Measurements from ENCODE around the gene SEC14L2. TPM values are rescaled to one million over a fixed set of nuclear protein-coding genes. Genes with fewer than 3 reads are reported as not detected.

Gene SEC14L2
- polyA plus RNA-seq, 1 donor from 2014 or later: 2.7 TPM

DNA sequence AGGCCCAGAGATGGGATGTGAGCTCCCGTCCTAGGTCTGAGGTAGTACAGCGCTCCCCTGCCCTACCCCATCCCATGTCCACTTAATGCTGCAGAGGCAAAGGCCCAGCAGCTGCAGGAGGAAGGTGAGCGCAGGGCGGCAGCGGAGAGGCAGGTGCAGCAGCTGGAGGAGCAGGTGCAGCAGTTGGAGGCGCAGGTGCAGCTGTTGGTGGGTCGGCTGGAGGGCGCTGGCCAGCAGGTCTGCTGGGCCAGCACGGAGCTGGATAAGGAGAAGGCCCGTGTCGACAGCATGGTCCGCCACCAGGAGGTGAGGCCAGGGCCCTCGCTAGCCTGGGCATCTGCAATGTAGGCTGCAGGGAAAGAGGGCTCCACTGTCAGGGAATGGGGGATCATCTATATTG lies 24.8 kb upstream of the SEC14L2 start:
- Histone ChIP-seq H3K4me3 (ENCODE audit: low read length) (no peak overlapping the region), H2AFZ (ENCODE audit: low read depth, low read length) (no peak overlapping the region), H3K27ac (ENCODE audit: low read length) (no peak overlapping the region), H3K79me2 (replicated peaks; ENCODE audit: insufficient read depth, low read length) (no peaks in the 10 kb centered on the region), H3K27me3 (ENCODE audit: insufficient read depth, low read depth, low read length) (no peaks in the 10 kb centered on the region), H3K4me2 (ENCODE audit: low read length) (no peak overlapping the region), H3F3A (ENCODE audit: insufficient read depth, low read length, poor library complexity, severe bottlenecking) (no peaks in the 10 kb centered on the region), H3K9ac (ENCODE audit: low read length) (no peak overlapping the region), H3K36me3 (ENCODE audit: insufficient read depth, low read length) (no peaks in the 10 kb centered on the region), H4K20me1 (ENCODE audit: insufficient read depth) (no peaks in the 10 kb centered on the region), H3K9me3 (ENCODE audit: low read length) (no peaks in the 10 kb centered on the region), H3K9me2 (ENCODE audit: insufficient read depth, low read length) (no peaks in the 10 kb centered on the region)
- TF ChIP-seq EZH2 (IDR thresholded peaks at IDR 0.05; ENCODE audit: borderline replicate concordance, insufficient read depth, low read length, poor library complexity, severe bottlenecking) (no peak), TAF1 (IDR thresholded peaks at IDR 0.05; ENCODE audit: low read depth) (no peak)
- TF ChIP-seq, protein P1, sequence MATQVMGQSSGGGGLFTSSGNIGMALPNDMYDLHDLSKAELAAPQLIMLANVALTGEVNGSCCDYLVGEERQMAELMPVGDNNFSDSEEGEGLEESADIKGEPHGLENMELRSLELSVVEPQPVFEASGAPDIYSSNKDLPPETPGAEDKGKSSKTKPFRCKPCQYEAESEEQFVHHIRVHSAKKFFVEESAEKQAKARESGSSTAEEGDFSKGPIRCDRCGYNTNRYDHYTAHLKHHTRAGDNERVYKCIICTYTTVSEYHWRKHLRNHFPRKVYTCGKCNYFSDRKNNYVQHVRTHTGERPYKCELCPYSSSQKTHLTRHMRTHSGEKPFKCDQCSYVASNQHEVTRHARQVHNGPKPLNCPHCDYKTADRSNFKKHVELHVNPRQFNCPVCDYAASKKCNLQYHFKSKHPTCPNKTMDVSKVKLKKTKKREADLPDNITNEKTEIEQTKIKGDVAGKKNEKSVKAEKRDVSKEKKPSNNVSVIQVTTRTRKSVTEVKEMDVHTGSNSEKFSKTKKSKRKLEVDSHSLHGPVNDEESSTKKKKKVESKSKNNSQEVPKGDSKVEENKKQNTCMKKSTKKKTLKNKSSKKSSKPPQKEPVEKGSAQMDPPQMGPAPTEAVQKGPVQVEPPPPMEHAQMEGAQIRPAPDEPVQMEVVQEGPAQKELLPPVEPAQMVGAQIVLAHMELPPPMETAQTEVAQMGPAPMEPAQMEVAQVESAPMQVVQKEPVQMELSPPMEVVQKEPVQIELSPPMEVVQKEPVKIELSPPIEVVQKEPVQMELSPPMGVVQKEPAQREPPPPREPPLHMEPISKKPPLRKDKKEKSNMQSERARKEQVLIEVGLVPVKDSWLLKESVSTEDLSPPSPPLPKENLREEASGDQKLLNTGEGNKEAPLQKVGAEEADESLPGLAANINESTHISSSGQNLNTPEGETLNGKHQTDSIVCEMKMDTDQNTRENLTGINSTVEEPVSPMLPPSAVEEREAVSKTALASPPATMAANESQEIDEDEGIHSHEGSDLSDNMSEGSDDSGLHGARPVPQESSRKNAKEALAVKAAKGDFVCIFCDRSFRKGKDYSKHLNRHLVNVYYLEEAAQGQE (IDR thresholded peaks at IDR 0.05; ENCODE audit: borderline replicate concordance): no peak

DNA sequence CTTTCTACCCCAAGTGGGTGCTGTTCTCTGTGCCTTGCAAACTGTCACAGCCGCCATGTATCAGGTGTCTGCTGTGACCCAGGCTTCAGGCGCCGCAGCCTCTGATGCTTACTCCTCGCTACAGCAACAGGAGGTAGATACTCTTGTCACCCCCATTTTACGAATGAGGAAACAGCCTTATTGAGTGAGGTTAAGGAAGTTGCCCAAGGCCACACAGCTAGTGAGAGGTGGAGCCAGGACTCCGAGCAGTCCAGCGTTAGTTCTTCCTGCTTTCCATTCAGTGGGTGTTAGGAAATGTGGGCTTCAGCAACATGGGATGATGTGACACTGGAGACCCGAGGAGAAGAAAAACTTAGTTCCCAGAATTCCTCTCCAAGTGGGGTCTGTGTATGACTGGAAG lies 23.9 kb upstream of the SEC14L2 start:
- no peaks in the 10 kb centered on the region for H4K20me1 ChIP-seq (ENCODE audit: insufficient read depth)
- no peaks in the 10 kb centered on the region for H3K9me3 ChIP-seq (ENCODE audit: low read length)
- no peaks in the 10 kb centered on the region for H3K36me3 ChIP-seq (ENCODE audit: insufficient read depth, low read length)
- TF ChIP-seq SMC3 (conservative IDR thresholded peaks at IDR 0.05; ENCODE audit: poor library complexity) (no peak), MXI1 (conservative IDR thresholded peaks at IDR 0.05; ENCODE audit: poor library complexity, severe bottlenecking) (no peak), RAD21 (conservative IDR thresholded peaks at IDR 0.05) (no peak), EZH2 (IDR thresholded peaks at IDR 0.05; ENCODE audit: borderline replicate concordance, insufficient read depth, low read length, poor library complexity, severe bottlenecking) (no peak), EP300 (conservative IDR thresholded peaks at IDR 0.05; ENCODE audit: poor library complexity, severe bottlenecking) (no peak), TAF1 (IDR thresholded peaks at IDR 0.05; ENCODE audit: low read depth) (no peak), POLR2AphosphoS5 (IDR thresholded peaks at IDR 0.05) (no peak)
- TF ChIP-seq, protein P2, sequence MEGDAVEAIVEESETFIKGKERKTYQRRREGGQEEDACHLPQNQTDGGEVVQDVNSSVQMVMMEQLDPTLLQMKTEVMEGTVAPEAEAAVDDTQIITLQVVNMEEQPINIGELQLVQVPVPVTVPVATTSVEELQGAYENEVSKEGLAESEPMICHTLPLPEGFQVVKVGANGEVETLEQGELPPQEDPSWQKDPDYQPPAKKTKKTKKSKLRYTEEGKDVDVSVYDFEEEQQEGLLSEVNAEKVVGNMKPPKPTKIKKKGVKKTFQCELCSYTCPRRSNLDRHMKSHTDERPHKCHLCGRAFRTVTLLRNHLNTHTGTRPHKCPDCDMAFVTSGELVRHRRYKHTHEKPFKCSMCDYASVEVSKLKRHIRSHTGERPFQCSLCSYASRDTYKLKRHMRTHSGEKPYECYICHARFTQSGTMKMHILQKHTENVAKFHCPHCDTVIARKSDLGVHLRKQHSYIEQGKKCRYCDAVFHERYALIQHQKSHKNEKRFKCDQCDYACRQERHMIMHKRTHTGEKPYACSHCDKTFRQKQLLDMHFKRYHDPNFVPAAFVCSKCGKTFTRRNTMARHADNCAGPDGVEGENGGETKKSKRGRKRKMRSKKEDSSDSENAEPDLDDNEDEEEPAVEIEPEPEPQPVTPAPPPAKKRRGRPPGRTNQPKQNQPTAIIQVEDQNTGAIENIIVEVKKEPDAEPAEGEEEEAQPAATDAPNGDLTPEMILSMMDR (IDR thresholded peaks at IDR 0.05; ENCODE audit: poor library complexity, severe bottlenecking): no peak
- TF ChIP-seq, protein P1 (IDR thresholded peaks at IDR 0.05; ENCODE audit: borderline replicate concordance): no peak
- no peaks in the 10 kb centered on the region for H3K27me3 ChIP-seq (ENCODE audit: insufficient read depth, low read depth, low read length)
- no peaks in the 10 kb centered on the region for H3F3A ChIP-seq (ENCODE audit: insufficient read depth, low read length, poor library complexity, severe bottlenecking)
- H3K4me2 ChIP-seq (ENCODE audit: low read length): no peak overlapping the region
- H3K4me3 ChIP-seq (ENCODE audit: low read length): no peak overlapping the region
- H3K9me2 ChIP-seq (ENCODE audit: insufficient read depth, low read length): no peaks in the 10 kb centered on the region
- no peak overlapping the region for H2AFZ ChIP-seq (ENCODE audit: low read depth, low read length)
- no peak overlapping the region for H3K9ac ChIP-seq (ENCODE audit: low read length)
- no peaks in the 10 kb centered on the region for H3K79me2 ChIP-seq (replicated peaks; ENCODE audit: insufficient read depth, low read length)
- no peak overlapping the region for H3K27ac ChIP-seq (ENCODE audit: low read length)
